OCI-LY7 (cell line): Measurements from ENCODE around the gene CTNNA3.

ENCODE experiments used
- EZH2phosphoT487 ChIP-seq: fragments of 200-600 bp; sonication (generic); IDR thresholded peaks from 2 replicates; pipeline ENCODE4 v1.6.1; 2018; ENCODE audit warnings: low read depth, borderline replicate concordance, mild to moderate bottlenecking, mixed run types, antibody characterized with exemption, low read length, moderate library complexity, mixed read lengths
- TF ChIP-seq, protein P1 (sequence below): fragments of 200-600 bp; sonication (generic); conservative IDR thresholded peaks from 2 replicates; pipeline ENCODE4 v1.5.1; 2014; ENCODE audit warnings: mild to moderate bottlenecking, antibody characterized with exemption, low read length, moderate library complexity, mixed read lengths

DNA sequence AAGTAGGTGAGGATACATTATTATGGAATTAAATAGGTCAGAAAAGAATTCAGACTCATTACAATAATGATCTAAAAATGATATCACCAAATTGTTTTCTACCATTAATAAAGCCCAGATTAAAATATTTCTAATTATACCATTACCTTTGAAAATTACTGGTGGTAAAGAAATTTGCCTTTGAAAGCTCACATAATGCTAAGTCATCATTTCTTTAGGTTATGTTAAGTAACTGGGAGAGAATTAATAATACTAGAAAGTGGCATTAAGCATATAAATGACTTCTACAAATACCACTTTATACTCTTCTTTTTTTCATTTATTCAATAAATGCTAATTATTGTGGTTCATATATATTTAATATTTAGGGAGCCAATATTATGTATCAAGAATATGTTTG, 1411.4 kb downstream of the CTNNA3 start:
- TF ChIP-seq, protein P1, sequence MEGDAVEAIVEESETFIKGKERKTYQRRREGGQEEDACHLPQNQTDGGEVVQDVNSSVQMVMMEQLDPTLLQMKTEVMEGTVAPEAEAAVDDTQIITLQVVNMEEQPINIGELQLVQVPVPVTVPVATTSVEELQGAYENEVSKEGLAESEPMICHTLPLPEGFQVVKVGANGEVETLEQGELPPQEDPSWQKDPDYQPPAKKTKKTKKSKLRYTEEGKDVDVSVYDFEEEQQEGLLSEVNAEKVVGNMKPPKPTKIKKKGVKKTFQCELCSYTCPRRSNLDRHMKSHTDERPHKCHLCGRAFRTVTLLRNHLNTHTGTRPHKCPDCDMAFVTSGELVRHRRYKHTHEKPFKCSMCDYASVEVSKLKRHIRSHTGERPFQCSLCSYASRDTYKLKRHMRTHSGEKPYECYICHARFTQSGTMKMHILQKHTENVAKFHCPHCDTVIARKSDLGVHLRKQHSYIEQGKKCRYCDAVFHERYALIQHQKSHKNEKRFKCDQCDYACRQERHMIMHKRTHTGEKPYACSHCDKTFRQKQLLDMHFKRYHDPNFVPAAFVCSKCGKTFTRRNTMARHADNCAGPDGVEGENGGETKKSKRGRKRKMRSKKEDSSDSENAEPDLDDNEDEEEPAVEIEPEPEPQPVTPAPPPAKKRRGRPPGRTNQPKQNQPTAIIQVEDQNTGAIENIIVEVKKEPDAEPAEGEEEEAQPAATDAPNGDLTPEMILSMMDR = no peak
- TF ChIP-seq EZH2phosphoT487 = no peak
